Stimulated activated CD8-positive, alpha-beta memory T cell treated with anti-CD3 and anti-CD28 coated beads, Interleukin-12 subunit alpha, Interleukin-12 subunit beta, amount 100 ng/mL, for 24 hours (primary cell): Measurements from ENCODE around the gene ACTR6.
"Not testable (repeated sequence)": the region's sequence is repeated elsewhere in the genome, so short reads cannot be mapped to it uniquely, and the experiment has no call there.

Experiments used
- DNase-seq: peaks from one replicate; pipeline ENCODE4 v3.0.0-alpha.2; 2020; ENCODE audit errors: extremely low read depth

The ACTR6 gene

GRCh38 chr12:100219328-100220109 is 18.9 kb downstream of the ACTR6 start:
- no peak for DNase-seq

- no peak for DNase-seq
Measured at GRCh38 chr12:100221523-100221922, 20.9 kb downstream of the ACTR6 start.

- not testable (repeated sequence) for DNase-seq
Measured at GRCh38 chr12:100222173-100222572, 21.6 kb downstream of the ACTR6 start.

- no peak for DNase-seq
Measured at GRCh38 chr12:100225491-100225890, 24.9 kb downstream of the ACTR6 start.

DNA sequence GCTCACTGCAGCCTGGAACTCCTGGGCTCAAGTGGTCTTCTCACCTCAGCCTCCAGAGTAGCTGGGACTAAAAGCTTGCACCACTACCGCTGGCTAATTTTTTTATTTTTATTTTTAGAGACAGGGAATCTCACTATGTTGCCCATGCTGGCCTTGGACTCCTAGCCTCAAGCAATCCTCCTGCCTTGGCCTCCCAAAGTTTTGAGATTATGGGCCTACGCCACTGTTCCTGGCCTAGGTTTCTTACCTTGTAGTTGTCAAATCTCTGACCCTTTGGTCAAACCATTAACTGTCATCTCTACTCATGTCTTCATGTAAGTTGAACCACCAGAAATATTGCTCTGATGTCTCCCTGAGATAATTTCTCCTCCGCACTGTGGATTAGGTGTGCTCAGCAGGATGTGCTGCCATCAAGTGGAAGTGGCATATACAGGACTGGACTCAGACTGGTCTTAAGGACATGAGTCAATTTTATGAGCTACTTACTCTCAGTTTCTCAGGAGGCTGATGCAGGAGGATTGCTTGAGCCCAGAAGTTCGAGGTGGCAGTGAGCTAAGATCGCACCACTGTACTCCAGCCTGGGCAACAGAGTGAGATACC is 28.5 kb downstream of the ACTR6 start:
- no peak for DNase-seq

DNA sequence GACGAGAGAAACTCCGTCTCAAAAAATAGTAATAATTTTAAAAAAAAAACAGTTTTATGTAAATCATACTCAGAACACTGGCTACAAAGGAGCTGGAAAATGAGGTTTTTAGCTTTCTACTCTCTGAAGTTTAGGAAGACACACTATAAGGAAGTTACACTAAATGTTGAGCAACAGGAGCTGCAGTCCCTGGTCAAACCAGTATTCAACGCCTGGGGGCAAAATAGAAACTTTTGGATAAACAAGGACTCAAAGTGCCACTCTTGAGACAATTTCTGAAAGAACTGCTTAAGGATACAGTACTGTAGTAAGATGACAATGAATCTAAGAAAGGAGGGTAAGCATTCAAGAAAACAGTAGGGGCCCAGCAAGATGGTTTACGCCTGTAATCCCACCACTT is 29.3 kb downstream of the ACTR6 start:
- DNase-seq: no peak

DNA sequence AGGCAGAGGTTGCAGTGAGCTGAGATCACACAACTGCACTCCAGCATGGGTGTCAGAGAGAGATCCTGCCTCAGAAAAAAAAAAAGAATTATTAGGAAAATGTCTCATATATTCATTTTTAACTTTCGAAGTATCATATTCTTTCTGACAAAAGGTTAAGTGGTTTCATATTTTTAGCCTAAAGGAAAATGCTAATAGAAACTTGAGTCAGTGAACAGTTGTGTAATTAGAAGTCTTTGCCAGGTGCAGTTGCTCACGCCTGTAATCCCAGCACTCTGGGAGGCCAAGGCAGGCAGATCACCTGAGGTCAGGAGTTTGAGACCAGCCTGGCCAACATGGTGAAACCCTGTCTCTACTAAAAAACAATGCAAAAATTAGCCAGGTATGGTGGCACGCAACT is 31.3 kb downstream of the ACTR6 start:
- DNase-seq: not testable (repeated sequence)

- DNase-seq: no peak
Measured at GRCh38 chr12:100234166-100234565, 33.6 kb downstream of the ACTR6 start.

DNA sequence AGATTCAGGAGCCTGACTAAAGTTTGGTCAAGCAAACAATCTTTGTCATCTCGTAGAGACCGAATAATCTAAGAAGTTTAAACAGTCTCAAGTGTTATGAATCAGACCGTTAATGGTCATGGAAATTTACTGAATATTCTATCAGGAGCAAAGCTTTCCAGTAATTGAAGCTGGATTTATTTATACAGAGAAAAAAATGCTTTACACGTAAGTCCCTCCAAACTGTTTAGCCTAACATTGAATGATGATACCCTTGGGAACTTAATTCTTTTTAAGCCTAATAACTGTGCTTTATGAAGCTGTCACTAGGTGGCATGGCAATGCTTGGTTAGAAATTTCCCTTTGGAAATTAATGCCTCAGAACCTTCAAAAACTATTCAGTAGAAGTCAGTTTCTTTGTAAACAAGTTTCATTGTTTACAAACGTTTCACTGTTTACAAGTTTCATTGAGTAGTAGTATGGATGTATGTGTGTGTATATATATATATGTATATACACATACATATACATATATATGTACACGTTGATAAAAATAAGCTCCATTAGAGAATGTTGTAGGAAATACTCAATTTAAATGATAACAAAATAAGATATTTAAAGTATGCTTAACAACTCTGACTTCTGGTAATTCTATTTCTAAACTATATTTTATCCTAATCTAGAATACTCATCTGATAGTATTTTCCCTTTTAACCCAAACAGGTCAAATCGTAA is 34.1 kb downstream of the ACTR6 start:
- DNase-seq: no peak

DNA sequence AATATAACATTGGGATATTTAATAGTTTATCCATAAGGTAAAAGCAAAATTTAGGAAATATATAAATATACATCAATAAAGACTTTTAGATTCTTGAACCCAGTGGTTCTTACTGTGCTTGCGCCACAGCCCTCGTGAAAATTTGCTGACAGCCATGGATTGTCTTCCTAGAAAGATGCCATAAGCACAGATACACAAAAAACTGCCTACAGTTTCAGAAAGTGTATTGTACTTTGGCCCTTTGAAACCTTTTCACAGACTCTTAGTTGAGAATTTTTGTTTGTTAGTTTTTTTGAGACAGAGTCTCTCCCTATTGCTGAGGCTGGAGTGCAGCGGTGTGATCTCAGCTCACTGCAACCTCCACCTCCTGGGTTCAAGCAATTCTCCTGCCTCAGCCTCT is 38.2 kb downstream of the ACTR6 start:
- no peak for DNase-seq

DNA sequence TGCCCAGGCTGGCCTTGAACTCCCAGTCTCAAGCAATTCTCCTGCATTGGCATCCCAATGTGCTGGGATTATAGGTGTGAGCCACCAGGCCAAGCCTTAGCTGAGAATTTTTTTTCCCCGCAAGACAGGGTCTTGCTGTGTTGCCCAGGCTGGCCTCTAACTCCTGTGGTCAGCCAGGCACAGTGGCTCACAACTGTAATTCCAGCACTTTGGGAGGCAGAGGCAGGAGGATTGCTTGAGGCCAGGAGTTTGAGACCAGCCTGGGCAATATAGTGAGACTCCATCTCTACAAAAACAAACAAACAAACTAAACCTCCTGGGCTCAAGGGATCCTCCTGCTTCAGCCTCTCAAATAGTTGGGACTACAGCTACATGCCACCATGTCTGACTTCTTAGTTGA is 39.0 kb downstream of the ACTR6 start:
- no peak for DNase-seq

DNA sequence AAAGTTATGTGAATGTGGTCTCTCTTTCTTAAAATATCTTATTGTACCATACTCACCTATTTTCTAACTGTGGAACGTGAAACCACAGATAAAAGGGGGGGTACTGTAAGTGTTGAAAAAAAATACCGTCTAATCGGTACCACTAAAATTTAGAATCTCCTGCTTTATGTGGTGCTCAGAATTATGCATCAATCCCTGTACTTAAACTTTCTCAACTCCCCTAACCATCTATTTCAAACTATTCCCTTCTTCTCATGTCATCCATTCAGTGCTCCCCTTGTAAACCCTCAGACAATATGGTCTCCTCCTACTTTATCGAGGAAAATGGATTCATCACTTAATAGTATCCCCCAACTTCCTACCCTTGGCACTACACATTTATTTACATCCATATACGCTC is 42.5 kb downstream of the ACTR6 start:
- DNase-seq: no peak

- DNase-seq: no peak
Measured at GRCh38 chr12:100247765-100248164, 47.1 kb downstream of the ACTR6 start.

DNA sequence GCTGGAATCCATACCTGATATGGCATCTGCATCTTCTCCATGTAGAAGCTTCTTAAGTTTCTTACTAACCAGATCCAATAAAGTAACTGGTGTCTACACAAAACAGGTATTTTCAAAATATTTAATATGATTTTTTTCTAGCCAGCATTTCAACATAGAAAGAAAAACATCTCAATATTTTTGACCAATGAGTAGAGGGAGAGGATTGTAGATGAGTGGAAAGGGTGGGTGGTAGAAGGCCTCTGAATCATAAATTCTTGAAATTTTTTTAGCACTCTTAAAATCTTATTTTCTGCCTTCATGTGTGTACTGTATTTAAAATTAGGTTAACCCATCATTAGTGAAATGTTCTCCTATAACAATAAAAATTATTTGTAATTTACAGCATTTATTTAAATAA is 48.3 kb downstream of the ACTR6 start:
- no peak for DNase-seq

DNA sequence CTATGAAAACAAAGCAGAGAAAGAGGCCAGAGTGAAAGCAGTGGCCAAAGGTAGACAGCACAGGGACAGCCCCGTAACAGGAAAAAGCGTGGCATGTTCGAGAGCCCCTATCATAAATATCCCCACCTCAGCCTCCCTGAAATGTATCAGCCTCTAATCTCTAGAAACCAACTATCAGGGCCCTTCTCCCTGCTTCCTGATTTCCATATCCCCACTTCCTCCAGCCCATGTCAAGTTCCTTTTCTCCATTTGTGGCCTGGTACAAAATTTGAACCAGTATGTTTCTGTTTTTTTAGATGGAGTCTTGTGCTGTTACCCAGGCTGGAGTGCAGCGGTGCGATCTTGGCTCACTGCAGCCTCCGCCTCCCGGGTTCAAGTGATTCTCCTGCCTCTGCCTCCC is 49.3 kb downstream of the ACTR6 start:
- no peak for DNase-seq

DNA sequence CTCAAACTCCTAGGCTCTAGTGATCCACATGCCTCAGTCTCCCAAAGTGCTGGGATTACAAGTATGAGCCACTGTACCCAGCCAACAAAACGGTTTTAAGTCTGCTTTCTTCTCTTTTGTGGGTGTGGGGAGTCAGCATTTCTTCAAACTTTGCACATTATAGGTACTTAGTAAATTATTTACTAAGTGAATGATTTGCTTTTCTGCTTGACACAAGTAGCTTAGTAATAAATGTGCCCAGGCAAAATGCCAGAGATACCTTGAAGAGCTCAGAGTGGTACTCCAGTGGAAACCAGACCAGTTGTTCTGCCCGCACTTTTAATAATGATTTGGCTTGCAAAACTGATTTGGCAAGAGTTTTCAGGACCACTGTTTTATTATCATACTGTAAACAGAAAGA is 51.3 kb downstream of the ACTR6 start:
- DNase-seq: no peak

DNA sequence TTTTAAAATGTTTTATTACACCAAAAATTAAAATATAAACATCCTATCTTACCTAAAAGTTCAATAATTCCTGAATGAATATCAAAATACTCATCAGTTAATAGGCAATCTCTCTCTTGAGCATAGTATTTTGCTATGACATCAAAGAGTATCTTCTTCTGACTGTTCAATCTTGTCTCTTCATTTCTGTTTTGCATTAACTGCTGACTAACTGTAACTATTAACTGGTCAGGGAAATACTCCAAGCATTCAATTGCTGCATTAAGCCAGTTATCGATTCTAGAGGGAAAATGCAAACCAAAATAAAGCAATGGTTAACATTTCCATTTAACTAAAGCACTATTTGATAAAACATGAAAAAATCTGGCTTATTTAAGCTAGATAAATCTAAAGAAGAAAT is 52.8 kb downstream of the ACTR6 start:
- DNase-seq: no peak

- DNase-seq: no peak
Measured at GRCh38 chr12:100254876-100255275, 54.3 kb downstream of the ACTR6 start.

DNA sequence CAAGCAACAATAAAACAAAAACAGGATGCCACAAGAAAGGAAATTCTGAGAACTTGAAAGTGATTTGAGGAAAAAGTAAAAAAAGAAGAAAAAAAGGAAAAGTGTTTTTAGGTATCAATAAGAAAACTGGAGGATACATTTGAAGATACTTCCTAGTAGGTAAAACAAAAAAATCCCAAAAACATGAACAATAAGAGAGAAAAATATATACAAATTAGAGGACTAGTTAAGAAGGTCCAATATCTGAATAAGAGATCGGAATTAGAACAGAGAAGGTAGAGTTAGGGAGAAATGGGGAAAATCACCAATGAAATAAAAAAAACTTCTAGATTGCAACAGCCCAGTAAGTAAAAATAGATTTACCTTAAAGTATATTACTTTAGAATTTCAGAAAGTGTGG is 57.5 kb downstream of the ACTR6 start:
- DNase-seq: no peak

- no peak for DNase-seq
Measured at GRCh38 chr12:100263131-100263530, 62.5 kb downstream of the ACTR6 start.

- DNase-seq: not testable (repeated sequence)
Measured at GRCh38 chr12:100265107-100265506, 64.5 kb downstream of the ACTR6 start.

DNA sequence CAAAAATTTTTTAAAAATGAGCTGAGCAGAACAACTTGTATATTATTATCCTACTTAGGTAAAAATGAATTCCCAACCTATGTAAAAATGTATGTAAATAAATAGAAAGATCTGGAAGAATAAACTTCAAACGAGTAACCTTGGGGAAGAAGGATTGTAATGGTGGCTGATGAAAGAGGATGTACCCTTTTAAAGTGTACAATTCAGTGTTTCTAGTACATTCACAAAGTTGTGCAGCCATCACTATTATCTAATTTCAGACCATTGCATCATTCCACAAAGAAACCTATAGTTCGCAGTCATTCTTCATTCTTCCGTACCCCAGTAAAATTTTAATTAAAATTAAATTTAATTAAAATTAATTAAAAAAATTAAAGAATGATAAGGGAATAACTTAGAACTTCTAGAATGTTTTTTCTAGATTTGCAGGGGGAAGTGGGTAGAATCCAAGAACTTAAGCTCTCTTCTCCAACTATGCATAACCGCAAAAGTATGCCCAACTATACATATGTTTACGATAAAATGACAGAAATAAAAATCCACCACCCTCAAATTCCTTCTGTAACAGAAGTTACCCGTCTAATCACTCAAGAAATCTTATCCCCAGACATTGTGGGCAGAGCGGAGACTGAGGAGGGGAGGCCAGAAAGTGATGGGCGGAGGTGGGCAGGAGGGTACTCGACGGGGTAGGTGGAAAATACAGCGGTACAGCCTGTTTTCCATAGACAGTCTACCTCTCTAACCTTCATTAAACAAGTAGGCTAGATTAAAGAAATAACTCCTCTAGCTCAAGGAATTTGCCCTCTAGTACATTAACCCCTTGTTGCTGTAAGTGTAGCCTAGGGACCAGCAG is 65.3 kb downstream of the ACTR6 start:
- no peak for DNase-seq
